HFF-Myc (cell line): ENCODE data around the gene LAGE3.

ENCODE experiments used
- DNase-seq: peaks from one replicate; pipeline ENCODE4 v3.0.0-alpha.2; 2011; ENCODE audit warnings: low read depth; ENCODE audit errors: extremely low read depth
- H3K4me3 ChIP-seq: replicated peaks from 2 replicates; pipeline ENCODE4 v1.5.1; 2011; ENCODE audit warnings: low read depth, mild to moderate bottlenecking, control low read depth, low read length
- TF ChIP-seq, protein P1 (sequence below): IDR thresholded peaks from 2 replicates; pipeline ENCODE4 v1.5.1; 2012; ENCODE audit warnings: mild to moderate bottlenecking, low read depth, low read length, control low read depth; ENCODE audit errors: missing control alignments

LAGE3 gene

DNA sequence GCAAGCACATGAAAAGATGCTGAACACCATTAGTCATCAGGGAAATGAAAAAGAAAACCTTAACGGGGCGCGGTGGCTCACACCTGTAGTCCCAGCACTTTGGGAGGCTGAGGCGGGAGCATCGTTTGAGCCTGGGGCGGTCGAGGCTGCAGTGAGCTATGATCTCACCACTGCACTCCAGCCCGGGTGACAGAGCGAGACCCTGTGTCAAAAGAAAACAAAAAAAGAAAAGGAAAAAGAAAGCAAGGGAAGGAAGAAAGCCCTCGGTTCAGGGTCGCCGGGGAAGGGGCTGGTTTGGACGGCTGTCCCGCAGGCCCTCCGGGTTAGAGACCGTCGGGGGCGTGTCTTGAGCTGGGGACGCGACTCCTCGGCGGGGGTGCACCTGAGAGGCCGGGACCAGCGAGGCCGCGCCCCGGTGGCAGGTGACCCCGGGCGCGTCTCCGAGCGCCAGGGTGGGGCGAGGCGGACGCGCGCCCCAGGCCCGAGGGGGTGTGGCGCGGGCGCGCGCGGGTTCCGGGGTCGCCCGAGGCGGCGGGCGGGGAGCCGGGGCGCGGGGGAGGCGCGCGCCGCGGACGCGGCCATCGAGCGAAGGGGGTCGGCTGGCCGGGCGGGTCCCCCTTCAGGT lies 21.5 kb downstream of the LAGE3 start:
- TF ChIP-seq, protein P1, sequence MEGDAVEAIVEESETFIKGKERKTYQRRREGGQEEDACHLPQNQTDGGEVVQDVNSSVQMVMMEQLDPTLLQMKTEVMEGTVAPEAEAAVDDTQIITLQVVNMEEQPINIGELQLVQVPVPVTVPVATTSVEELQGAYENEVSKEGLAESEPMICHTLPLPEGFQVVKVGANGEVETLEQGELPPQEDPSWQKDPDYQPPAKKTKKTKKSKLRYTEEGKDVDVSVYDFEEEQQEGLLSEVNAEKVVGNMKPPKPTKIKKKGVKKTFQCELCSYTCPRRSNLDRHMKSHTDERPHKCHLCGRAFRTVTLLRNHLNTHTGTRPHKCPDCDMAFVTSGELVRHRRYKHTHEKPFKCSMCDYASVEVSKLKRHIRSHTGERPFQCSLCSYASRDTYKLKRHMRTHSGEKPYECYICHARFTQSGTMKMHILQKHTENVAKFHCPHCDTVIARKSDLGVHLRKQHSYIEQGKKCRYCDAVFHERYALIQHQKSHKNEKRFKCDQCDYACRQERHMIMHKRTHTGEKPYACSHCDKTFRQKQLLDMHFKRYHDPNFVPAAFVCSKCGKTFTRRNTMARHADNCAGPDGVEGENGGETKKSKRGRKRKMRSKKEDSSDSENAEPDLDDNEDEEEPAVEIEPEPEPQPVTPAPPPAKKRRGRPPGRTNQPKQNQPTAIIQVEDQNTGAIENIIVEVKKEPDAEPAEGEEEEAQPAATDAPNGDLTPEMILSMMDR, result no peak
- DNase-seq, result no peak
- H3K4me3 ChIP-seq, result peak overlapping the region; percentile 36

DNA sequence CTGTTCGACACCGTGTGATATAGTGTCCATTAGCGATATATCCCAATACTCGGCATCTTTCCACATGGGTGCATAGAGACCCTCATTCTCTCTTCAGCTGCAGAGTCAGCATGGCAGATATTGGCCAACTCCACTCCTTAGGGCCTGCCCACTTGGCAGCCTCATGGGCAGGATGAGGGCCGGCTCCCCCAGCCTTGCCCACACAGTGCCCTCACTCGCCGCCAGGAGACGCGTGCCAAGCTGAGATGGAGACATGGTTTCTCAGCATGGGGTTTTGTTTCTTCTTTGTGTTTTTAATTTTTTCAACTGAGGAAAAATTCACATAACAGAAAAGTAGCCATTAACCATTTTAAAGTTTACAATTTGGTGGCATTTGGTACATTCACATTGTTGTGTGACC lies 26.3 kb downstream of the LAGE3 start:
- no peak for DNase-seq
- H3K4me3 ChIP-seq, result no peak overlapping the region
- TF ChIP-seq, protein P1, result no peak

DNA sequence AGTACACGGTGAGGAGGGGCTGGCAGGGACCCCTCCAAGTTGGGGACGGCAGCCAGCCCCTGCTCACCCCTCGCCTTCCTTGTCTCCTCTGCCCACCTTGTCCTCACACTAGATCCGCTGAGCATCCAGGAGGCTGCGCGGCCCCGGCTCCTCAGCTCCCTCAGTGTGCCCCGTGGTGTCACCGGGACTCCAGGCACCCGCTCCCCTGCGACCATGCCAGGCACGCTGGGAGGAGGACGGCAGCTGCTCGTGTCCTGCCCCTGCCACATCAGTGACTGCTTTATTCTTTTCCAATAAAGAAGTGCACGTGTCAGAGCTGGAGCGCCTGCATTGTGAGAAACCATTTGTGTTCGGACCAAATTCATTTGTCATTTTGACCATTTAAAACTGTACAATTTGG lies 28.8 kb downstream of the LAGE3 start:
- no peak overlapping the region for H3K4me3 ChIP-seq
- TF ChIP-seq, protein P1, result no peak
- no peak for DNase-seq

DNA sequence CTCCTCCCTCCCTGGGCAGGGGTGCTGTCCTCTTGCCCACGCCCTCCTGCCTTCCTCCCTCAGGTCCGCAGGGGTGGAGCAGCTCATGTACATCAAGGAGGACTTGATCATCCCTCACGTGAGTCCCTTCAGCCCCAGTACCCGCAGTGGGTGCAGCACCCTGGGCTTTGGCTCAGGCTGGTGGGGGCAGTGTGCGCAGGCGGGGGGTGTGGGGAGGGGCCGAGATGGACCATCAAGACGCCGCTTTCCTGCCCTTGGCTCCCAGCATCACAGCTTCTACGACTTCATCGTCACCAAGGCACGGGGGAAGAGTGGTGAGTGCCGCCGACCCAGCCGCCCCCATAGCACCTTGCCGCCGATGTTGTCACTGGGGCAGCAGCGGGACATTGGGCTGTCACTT lies 29.5 kb downstream of the LAGE3 start:
- DNase-seq, result no peak
- TF ChIP-seq, protein P1, result no peak
- H3K4me3 ChIP-seq, result no peak overlapping the region

DNA sequence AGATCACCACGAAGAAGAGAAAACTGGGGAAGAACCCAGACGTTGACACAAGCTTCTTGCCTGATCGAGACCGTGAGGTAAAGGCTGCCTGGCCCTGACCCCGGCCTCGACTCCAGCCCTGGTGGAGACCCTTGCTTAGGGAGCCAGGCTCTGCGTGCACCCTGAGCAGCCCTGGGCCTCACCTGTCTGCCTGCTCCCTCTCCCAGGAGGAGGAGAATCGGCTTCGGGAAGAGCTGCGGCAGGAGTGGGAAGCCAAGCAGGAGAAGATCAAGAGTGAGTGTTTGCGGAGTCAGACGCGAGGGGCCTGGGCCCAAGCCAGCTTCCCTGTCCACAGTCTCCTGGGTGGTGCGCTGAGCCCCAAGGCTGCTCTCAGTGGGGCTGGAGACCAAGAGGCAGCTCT lies 30.6 kb downstream of the LAGE3 start:
- H3K4me3 ChIP-seq, result no peak overlapping the region
- DNase-seq, result no peak
- TF ChIP-seq, protein P1, result no peak

DNA sequence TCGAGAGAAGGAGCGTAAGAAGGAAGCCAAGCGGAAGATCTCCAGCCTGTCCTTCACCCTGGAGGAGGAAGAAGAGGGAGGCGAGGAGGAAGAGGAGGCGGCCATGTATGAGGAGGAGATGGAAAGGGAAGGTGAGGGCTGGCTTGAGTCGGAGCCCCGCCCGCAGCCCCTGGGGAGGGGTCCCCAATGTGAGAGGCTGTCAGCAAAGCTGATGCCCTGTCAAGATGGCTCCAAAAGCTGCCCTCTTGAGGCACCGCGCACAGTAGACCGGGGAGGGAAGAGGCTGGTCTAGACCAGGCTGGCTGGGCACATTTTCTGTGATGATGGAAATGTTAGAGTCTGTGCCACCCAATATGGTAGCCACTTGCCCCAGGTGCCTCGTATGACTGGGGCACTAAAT lies 32.7 kb downstream of the LAGE3 start:
- DNase-seq, result no peak
- TF ChIP-seq, protein P1, result no peak
- H3K4me3 ChIP-seq, result no peak overlapping the region

DNA sequence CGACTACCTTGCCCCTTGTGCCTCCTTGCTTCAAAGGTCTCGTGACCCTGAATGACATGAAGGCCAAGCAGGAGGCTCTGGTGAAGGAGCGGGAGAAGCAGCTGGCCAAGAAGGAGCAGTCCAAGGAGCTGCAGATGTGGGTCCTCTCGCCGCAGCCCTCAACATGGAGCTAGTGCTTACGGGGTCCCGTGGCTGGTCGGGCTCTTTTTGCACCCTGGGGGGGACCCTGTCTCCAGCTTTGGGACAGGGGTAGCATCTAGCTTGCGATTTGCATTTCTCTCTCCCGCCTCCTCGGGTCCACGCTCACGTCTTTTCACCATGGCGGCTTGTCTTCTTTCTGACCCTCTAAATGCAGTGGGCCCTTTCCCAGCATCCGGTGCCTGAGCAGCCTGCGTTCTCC lies 33.3 kb downstream of the LAGE3 start:
- TF ChIP-seq, protein P1, result no peak
- H3K4me3 ChIP-seq, result no peak overlapping the region
- no peak for DNase-seq
